HG03521 (cell line): ENCODE results near the gene CHRNA5.
"Not testable (repeated sequence)": the region's sequence is repeated elsewhere in the genome, so short reads cannot be mapped to it uniquely, and the experiment has no call there.

ENCODE experiments used
- ATAC-seq: cut with Tn5 transposase; IDR thresholded peaks from one replicate; pipeline ENCODE4 v1.9.1; 2021; ENCODE audit warnings: mild to moderate bottlenecking, moderate library complexity; ENCODE audit not compliant: unreplicated experiment

The CHRNA5 gene

GRCh38 chr15:78564743-78565096, 600 bp upstream of the CHRNA5 start:
- ATAC-seq: peak; percentile 8

GRCh38 chr15:78565951-78566774, 843 bp downstream of the CHRNA5 start:
- peak; percentile 3 for ATAC-seq

GRCh38 chr15:78567531-78567930, 2.2 kb downstream of the CHRNA5 start:
- no peak for ATAC-seq

- no peak for ATAC-seq
Measured at GRCh38 chr15:78570710-78571109, 5.4 kb downstream of the CHRNA5 start.

- ATAC-seq: no peak
Measured at GRCh38 chr15:78571382-78571781, 6.1 kb downstream of the CHRNA5 start.

- ATAC-seq: no peak
Measured at GRCh38 chr15:78573416-78573815, 8.1 kb downstream of the CHRNA5 start.

GRCh38 chr15:78574944-78575343, 9.6 kb downstream of the CHRNA5 start:
- no peak for ATAC-seq

GRCh38 chr15:78597583-78597982, 32.3 kb downstream of the CHRNA5 start:
- ATAC-seq: no peak

GRCh38 chr15:78598348-78598747, 33.0 kb downstream of the CHRNA5 start:
- ATAC-seq: no peak

GRCh38 chr15:78599189-78599588, 33.9 kb downstream of the CHRNA5 start:
- ATAC-seq: no peak

GRCh38 chr15:78603467-78603866, 38.1 kb downstream of the CHRNA5 start:
- ATAC-seq: no peak

- ATAC-seq: no peak
Measured at GRCh38 chr15:78604420-78604819, 39.1 kb downstream of the CHRNA5 start.

GRCh38 chr15:78605201-78605600, 39.9 kb downstream of the CHRNA5 start:
- no peak for ATAC-seq

- no peak for ATAC-seq
Measured at GRCh38 chr15:78605680-78606079, 40.4 kb downstream of the CHRNA5 start.

- ATAC-seq: not testable (repeated sequence)
Measured at GRCh38 chr15:78609551-78609950, 44.2 kb downstream of the CHRNA5 start.

GRCh38 chr15:78614021-78614420, 48.7 kb downstream of the CHRNA5 start:
- ATAC-seq: no peak

- no peak for ATAC-seq
Measured at GRCh38 chr15:78615151-78615589, 49.9 kb downstream of the CHRNA5 start.

GRCh38 chr15:78616506-78616905, 51.2 kb downstream of the CHRNA5 start:
- no peak for ATAC-seq

GRCh38 chr15:78617076-78617475, 51.8 kb downstream of the CHRNA5 start:
- no peak for ATAC-seq

GRCh38 chr15:78617516-78617915, 52.2 kb downstream of the CHRNA5 start:
- no peak for ATAC-seq

- no peak for ATAC-seq
Measured at GRCh38 chr15:78618064-78618463, 52.7 kb downstream of the CHRNA5 start.

GRCh38 chr15:78618490-78618934, 53.2 kb downstream of the CHRNA5 start:
- no peak for ATAC-seq
